ENCODE results near the gene GIGYF1.

GRCh38 chr7:100731937-100732636 lies 38.0 kb upstream of the GIGYF1 start:
- no peak for TF ChIP-seq CTCF (IDR thresholded peaks at IDR 0.05; ENCODE audit: low read length)
- no peak for TF ChIP-seq EZH2 (optimal IDR thresholded peaks at IDR 0.05; ENCODE audit: low read depth, low read length)
- TF ChIP-seq EZH2phosphoT487 (IDR thresholded peaks at IDR 0.05; ENCODE audit: low read length) = no peak

All from MM.1S (cell line).